Globus pallidus (tissue), 1 donor: ENCODE results near the gene HJURP.
"Not testable (repeated sequence)": the region's sequence is repeated elsewhere in the genome, so short reads cannot be mapped to it uniquely, and the experiment has no call there.

Experiments used
- DNase-seq: peaks from one replicate; pipeline ENCODE4 v3.0.0-alpha.2; 2015; ENCODE audit warnings: low spot score

The HJURP gene

DNA sequence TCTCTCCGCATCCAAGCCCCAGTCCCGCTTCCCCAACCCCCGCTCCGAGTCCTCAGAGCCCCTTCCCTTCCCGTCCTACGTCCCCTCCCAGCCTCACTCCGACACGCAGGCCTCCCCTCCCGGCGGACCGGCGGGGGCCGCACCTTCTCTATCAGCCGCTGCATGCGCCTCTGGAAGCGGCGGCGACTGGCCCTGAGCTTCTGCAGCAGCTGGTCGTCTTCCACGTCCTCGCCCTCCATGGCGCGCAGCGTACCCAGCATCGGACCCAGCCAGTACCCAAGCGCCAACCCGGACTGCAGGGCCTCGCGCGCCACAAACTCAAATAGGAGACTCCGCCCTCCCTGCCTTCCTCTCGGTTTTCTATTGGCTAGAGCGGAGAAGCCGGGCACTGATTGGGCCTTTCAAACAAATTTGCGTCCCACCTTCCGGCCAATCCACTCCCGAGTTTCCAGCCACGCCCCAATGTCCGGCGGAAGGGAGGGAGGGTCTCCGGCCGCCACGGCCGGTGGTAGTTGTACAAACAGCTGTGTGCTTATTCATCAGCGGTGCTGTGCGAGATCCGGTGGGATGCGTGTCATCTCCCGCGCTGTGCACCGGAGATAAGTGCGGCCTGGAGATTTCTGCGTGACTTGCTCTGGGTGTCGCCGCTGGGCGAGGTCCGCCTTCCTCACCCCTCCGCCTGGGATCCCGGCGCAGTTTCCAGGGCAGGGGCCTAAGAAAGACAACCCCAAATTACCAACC is at the start of gene HJURP:
HJURP (minus strand) TSS at position 295 of the 741 bp plus-strand sequence; CDS start at position 260, 35 bp downstream.
- peak; percentile 94 for DNase-seq

- DNase-seq = no peak
These were observed 47.5 kb upstream of the HJURP start for GRCh38 chr2:233901884-233902283.

DNA sequence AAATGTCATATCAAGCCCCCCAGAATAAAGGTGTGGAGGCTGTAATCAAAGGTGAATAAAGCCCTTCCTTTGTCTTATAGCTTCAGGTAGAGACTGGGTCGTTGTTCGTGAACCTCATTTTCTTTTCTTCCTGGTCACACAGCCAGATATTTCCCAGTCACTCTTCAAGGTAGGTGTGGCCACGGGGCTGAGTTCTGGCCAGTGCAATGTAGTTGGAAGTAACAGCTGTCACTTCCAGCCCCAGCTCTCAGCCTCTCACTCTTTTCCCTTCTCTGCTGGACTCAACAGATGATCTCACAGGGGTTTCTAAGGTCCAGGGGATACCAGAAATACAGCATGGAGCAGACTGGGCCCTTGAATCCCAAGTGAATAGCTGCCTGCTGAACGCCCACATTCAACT is 47.0 kb upstream of the HJURP start:
- no peak for DNase-seq

DNA sequence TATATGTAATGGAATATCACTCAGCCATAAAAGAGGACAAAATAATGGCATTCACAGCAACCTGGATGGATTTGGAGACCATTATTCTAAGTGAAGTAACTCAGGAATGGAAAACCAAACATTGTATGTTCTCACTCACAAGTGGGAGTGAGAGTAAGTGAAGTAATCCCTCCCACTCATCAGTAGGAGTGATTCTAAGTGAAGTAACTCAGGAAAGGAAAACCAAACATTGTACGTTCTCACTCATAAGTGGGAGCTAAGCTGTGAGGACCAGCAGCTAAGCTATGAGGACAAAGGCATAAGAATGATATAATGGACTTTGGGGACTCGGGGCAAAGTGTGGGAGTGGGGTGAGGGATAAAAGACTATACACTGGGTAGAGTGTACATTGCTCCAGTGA is 41.9 kb upstream of the HJURP start:
- not testable (repeated sequence) for DNase-seq

GRCh38 chr2:233892793-233893192 is 38.5 kb upstream of the HJURP start:
- no peak for DNase-seq

GRCh38 chr2:233882353-233882752 is 28.0 kb upstream of the HJURP start:
- no peak for DNase-seq

- DNase-seq = not testable (repeated sequence)
These were observed 17.8 kb upstream of the HJURP start for GRCh38 chr2:233872125-233872524.

DNA sequence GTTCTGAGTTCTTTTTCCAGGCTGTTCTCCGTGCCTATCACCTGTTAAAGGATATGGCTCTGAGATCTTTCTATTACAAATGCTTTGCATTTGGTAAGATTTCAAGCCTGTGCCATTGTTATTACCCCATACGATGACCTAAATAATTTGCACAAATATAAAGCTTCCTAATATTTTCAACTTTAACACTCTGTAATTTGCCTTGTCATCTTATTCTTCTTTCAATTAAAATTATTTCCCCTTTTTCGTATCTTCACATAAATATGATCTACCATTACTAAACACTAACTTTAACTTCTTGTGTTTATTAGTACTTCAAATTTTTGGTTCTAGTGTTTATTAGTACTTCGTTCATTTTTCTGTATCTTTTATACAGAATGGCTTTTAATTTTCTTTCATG is 17.1 kb upstream of the HJURP start:
- DNase-seq = no peak

GRCh38 chr2:233867993-233868532 is 13.7 kb upstream of the HJURP start, which contains the start of gene MSL3B:
Gene MSL3B (minus strand): TSS chr2:233868386.
- DNase-seq = no peak

- no peak for DNase-seq
These were observed 12.1 kb upstream of the HJURP start for GRCh38 chr2:233866479-233866878.

DNA sequence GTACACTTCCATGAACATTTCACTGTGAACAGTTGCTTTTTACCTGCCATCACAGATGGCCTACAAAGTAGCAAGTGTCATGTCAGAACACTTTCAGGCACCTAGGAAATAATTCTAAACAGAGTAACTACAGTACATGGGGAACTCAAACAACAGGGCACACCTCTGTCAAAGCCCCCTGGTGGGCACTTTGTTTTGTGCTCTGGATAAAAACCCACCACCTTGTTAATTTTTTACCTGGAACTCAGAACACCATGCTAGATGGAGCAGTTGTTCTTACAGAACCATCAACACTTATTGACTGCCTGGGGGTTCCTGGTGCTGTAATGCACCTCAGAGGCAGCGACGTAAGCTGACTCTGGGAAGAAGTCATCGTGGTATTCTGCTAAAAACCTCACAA is 11.5 kb upstream of the HJURP start:
- no peak for DNase-seq

GRCh38 chr2:233862261-233862768 is 8.0 kb upstream of the HJURP start:
- no peak for DNase-seq

DNA sequence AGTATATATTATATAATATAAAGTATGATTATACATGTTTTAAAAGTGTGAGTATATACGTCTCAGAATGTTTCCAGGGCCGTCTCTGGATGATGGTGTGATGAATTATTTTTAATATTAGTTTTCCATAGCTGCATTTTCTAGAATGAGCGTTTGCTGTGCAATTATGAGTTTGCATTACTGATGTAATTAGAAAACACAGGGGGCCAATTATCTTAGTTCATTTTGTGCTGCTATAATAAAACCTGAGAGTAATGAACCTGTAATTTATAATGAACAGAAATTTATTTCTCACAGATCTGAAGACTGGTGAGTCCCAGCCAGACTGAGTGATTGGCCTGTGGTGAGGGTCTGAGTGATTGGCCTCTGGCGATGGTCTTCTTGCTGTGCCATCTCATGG is 4.0 kb upstream of the HJURP start:
- DNase-seq = no peak

GRCh38 chr2:233857511-233858141 is 3.3 kb upstream of the HJURP start:
- no peak for DNase-seq

DNA sequence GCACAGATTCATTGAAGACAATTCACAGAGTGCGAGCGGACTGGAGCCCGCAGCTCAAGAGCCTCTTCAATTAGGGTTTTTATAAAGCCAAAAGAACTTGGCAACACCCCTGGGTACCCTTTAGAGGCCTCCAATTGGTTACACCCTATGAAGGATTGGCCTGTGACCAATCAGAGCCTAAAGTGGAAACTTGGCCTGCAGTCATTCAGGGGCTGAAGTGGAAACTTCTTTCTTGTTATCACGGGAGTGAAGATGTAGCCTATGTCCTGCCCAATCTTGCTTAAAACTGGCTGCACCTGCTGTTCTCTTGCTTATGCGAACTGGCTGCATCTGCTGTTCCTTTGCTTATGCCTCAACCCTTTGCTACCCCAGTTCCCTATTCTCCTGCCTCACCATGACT is 1.8 kb upstream of the HJURP start:
- no peak for DNase-seq

DNA sequence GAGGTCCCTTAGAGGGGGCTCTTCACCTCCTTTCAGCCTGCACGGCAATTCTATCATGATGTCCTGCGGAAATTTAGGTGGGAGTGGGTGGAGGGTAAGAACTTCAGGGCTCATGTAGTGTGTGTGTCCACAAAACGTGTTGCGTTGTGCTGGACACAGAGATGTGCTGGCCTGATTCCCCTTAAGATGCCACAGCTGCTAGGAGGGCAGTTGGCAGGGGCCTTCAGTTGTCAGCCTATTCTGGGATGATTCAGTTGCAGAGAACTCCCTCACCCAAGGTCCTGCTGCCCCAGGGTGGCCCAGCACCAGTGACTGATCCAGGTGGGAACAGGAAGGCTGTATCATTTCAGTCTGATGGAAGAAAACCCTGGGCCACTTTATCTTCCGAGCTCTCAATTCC is 1.0 kb upstream of the HJURP start:
- no peak for DNase-seq

GRCh38 chr2:233853883-233854240 is 473 bp downstream of the HJURP start:
- DNase-seq = no peak

DNA sequence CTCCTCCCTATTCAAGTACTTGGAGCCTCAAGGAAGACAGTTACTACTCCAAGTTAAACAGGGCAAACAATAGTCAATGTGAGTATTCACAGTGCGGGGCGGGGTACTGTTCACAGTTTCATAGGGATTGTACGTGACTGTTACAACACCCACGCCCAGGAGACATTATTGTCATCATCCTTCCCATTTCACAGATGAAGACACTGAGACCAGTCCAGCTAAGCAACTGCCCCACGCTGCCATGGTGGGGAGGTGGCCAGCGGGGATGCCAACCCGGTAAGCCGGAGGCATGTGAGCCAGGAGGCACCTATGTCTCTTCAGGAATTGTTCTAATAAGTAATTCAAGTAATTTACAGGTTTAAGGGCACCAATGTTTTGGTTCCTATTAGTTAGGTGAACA is 982 bp downstream of the HJURP start:
- no peak for DNase-seq

GRCh38 chr2:233852056-233852455 is 2.3 kb downstream of the HJURP start:
- DNase-seq = no peak

- no peak for DNase-seq
These were observed 3.2 kb downstream of the HJURP start for GRCh38 chr2:233851169-233851568.

GRCh38 chr2:233850745-233851144 is 3.6 kb downstream of the HJURP start:
- DNase-seq = no peak

DNA sequence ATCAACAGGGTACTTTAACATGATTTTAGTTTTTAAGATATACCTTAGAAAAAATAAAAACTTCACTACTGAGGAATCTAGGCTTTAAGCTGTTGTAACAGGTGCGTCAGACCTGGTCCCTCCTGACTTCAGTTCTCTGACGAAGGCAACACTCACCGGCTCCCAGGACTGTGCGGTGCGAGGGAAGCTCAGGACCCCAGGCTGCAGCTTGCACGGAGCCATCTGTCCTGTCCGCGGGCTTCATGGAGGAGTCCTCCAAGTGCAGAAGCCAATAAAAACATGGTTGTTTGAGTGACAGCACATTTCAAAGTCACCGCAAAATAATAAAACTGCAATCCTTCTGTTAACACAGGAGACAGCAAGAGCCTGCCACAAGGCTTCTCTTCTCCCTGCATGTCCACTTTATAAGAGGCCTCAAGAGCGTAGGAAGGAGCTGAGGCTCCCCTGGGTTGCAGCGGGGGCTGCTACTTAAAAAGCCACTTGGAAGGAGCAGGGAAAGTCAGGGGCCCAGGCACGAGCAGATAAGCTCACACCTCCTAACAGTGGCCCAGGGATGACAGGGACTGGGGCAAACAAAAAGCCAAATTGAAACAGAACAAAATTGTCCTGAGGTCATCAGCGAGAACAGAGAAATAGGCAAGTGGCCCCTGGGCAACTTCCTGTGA is 4.6 kb downstream of the HJURP start:
- DNase-seq = no peak

DNA sequence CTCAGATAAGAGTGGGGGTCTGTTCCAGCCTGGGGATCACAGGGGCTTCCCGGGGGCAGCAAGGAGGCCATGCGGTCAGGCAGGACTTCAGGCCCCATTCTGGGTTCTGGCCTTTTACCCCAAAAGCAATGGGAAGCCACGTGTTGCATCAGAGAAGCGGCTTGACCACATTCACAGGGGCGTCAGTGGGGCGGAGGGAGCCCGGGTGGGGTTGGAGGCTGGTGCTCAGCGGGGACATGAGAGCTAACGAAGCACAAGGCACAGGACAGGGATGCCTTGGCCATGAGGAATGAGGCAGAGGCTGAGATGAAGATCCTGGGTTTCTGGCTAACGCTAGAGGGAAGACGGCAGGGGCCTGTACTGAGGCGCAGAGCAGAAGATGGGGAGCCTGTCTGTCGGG is 6.1 kb downstream of the HJURP start:
- no peak for DNase-seq
